CD4-positive, alpha-beta T cell treated with Interleukin-15 for 1 hour (primary cell): ENCODE measurements around the gene ITGB1BP1.
A peak's percentile ranks its signal among the peaks of the same experiment; 100 is the strongest.

Experiments used
- DNase-seq: peaks from one replicate; pipeline ENCODE4 v3.0.0-alpha.2; 2020

Gene ITGB1BP1, protein sequence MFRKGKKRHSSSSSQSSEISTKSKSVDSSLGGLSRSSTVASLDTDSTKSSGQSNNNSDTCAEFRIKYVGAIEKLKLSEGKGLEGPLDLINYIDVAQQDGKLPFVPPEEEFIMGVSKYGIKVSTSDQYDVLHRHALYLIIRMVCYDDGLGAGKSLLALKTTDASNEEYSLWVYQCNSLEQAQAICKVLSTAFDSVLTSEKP

DNA sequence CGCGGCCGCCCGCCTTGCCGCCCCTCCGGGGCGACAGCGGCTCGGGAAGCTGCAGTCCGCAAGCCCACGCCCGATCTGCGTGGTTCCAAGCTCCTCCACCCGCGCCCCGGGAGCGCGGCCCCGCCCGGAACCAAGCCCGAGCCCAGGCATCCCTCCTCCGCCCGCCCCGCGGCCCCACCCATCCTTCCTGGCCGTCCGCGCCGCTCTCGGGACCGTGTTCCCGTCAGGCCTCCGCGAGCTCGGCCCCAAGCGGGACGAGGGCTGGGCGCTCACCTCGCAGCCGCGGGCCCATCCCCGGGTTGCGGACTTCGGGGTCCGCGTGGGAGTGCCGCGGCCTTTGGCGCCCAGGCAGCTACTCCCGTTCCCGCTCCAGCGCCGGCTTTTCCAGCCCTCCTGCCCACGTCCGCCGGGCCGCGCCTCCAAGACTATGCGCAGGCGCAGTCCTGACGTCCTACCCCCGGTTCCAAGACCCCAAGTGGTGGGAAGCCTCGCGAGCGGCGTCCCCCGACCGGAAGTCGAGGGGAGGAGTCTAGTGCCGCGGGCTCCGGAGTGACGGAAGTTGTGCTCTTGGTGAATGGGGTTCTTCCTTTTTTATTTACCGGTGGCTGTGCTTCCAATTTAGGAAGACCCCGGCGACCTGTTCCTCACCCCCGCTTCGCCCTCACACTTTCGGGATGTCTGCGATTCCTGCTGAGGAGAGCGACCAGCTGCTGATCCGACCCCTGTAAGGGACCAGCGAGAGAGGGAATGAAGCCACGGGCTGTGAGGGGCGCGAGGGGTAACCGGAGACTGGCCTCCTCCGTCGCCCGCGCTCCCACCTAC is at the start of gene ITGB1BP1, which contains the start of gene CPSF3:
Gene ITGB1BP1 (minus strand): TSS at position 429 of the 822 bp plus-strand sequence. CDS start 4,831 bp downstream, outside the sequence.
Gene CPSF3 (plus strand): TSS at position 555 of the 822 bp plus-strand sequence. CDS start 120 bp downstream, at position 675.
- peak; percentile 97 for DNase-seq

DNA sequence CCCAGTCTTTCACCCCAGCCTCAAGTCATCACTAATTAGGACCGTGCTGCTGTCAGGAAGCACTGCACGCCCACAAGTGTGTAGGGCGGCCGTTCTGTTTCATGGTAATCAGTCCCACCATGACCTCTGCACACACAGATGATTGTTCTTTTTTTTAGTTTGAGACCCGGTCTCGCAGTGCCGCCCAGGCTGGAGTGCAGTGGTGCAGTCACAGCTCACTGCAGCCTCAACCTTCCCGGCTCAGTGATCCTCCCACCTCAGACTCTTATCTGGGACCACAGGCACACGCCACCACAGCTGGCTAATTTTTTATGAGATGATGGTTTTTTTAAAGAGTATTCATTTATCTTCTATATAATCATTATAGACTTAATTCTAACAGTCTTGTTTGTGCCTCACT is 49.2 kb upstream of the ITGB1BP1 start:
- DNase-seq: no peak

DNA sequence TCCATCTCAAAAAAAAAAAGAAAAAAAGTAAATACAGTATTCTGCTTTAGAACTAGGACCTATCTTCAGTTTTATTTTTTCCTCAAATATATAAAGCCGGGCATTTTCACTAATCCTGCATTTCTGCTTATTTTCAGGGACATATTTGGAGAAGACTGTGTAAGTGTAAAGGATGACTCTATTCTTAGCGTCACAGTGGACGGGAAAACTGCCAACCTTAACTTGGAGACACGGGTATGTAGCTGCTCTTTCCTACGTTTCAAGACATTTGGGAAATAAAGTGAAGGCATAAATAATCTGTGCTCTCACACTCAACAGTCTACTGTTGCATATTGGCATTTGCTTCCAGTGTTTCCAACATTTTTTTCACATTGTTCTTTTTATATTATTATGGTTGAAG is 47.9 kb upstream of the ITGB1BP1 start:
- no peak for DNase-seq

DNA sequence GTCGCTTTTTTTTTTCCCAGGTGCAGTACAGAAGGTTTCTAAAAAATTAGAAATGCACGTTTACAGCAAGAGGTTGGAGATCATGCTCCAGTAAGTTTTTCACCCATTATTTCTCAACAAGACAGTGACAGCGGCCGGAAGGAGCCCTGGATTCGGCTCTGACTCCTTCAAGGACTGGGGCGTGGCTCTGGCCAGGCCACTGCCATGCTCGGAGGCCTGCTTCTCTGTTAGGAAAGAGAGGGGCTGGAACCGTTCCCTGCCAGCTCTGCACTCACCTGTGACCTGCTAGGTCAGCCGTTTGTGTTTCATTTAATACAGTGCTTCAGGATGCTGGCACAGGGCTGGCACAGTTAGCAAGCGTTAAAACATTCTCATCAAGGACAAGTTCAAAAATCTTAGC is 44.4 kb upstream of the ITGB1BP1 start:
- DNase-seq: no peak

DNA sequence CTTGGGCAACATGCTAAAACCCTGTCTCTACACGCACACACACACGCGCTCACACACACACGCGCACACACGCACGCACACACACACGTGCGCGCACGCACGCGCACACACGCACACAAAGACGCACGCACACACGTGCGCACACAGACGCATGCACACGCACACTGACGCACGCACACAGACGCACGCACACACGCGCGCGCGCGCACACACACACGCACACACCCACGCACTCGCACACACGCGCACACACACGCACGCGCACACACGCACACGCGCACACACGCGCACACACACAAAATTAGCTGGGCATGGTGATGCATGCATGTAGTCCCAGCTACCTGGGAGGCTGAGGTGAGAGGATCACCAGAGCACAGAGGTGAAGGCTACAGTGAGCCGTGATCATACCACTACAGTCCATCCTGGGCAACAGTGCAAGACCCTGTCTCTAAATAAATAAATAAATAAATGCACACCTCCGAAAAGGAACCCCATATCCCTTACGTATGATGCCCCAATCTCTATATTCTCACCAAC is 42.9 kb upstream of the ITGB1BP1 start:
- no peak for DNase-seq

DNA sequence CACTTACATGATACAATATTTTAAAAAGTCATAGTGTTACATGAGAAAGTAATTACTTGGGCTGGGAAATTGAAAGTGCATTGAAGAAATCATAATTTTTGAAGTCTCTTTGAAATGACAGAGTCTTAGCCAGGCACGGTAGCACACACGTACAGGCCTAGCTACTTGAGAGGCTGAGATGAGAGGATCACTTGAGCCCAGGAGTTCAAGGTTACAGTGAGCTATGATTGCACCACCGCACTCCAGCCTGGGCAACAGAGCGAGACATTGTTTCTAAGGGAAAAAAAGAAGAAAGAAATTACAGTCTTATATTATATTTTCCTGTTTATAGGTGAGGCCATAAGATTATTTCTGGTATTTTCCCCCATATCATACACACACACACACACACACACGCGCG is 41.8 kb upstream of the ITGB1BP1 start:
- DNase-seq: no peak

DNA sequence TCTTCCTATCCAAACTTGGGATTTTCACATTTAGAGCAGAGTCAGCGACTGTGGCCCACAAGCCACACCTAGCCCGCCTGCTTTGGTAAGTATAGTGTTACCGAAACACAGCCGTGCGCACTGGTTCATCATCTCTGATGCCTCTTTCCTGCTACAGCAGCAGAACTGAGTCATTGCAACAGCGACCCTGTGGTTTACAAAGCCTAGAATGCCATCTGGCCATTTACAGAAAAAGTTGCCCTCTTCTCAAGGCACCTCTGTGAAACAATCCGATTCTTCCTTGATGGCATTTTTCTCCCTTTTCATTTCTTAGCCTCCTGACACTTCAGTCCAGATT is 40.3 kb upstream of the ITGB1BP1 start:
- no peak for DNase-seq

DNA sequence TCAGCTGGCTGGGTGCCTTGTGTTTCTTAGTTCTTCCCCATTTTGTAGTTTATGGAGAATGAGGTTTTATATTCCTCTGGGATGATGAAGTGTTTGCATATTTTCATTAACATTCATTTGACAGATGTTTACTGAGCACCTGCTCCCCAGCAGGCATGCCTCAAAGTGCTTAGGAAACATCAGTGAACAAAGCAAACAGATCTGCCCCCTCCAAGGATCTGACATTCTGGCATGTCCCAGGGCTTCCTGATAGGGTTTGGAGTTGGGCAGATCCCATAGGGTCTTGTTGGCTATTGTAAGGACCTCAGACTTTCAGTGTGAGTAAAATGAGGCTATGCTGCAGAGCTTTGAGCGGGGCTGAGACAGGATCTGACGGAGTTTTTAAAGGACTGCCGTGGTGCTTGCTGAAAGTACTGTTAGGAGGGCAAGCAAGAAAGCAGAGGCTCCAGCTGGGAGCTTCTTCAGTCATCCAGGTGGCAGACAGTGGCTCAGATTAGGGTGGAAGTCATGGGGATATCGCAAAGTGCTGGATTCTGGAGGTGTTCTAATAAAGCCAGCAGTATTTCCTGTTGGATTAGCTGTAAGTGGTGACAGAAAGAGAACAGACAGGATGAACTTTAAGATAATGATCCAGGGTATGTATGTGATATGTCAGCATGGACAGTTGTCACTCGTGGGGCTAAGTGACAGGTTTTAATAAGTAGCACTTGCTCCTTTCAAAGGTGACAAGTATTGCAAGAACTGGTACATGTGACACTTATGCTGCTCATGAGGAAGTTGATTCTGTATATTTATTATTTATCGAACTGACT is 39.8 kb upstream of the ITGB1BP1 start:
- no peak for DNase-seq

DNA sequence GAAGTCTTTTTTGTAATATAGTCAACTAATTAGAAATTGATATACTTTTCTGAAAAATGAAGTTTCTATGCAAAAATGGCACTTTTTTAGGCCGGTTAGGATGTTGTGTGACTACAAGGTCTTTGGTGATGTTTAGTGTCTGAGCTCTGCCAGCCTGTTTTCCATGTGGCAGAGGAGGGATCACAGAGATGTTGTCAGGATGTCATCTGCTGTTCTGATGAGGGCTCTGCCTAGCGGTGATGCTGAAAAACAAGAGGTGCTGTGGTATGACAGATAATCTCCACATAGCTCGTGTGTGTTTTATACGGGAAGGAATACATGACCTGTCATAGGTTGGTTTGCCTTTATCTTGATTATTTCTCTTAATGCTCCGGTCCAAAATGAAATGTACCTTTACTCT is 39.0 kb upstream of the ITGB1BP1 start:
- DNase-seq: no peak

DNA sequence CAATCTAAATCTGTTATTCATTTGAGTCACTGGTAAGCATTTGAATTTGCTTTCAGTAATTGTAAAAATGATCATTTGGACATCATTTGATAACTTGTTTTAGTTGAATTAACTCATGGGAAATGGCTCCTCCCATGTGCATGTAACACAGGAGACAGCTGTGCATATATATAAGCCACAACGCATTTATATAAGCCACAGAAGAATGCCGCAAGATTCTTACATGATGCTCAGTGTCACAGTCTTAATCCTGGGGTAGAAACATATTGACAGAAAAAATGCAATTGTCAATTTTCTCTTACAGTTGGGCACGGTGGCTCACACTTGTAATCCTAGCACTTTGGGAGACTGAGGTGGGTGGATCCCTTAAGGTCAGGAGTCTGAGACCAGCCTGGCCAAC is 37.8 kb upstream of the ITGB1BP1 start:
- DNase-seq: no peak

DNA sequence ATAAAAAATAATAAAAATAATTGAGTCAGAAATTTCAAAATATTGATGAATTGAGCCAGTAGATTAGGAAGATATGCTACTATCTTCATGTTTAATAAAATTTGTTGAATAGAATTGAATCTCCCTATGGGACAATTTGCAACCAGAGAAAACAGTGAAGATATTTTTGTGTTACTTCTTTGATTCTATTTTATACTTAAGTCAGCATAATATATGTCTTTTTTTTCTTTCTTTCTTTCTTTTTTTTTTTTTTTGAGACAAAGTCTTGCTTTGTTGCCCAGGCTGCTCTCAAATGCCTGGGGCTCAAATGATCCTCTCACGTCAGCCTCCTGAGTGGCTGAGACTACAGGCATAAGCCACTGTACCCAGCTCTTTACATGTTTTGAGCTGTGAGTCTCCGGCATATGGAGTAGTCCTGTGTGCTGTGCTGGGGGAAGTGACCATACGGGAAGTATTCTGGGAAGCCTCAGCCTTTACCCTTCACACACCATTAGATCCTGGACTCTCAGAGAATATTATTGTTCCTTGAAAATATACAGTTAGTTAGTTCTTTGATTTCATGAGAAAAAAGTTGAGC is 37.2 kb upstream of the ITGB1BP1 start:
- DNase-seq: no peak

DNA sequence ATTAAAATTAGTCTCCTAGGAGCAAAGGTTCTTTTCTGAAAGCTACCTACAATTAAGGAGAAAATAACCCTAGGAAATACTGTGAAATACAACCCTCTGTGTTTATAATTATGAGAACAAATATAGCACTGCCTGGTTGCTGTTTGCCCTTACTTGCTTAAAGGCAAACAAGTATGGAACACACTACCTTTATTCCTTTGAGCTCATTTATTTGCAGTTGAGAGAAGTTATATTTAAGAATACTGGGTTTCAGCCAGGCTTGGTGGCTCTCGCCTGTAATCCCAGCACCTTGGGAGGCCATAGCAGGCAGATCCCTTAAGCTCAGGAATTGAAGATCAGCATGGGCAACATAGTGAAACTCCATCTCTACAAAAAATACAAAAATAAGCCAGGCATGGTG is 27.9 kb upstream of the ITGB1BP1 start:
- no peak for DNase-seq

DNA sequence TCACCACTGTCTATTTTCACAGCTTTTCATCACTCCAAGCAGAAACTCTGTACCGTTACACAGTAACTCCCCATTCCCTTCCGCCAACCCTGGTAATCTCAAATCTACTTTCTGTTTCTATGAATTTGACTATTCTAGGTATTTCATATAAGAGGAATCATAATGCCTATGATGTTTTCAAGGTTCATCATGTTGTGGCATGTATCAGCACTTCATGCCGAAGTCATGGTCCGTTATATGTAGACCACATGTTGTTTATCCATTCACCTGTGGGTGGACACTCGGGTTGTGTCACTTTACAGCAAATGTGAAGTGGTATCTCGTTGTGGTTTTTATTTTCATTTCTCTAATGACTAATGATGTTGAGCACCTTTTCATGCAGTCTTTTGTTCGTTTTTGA is 21.8 kb upstream of the ITGB1BP1 start:
- DNase-seq: no peak

DNA sequence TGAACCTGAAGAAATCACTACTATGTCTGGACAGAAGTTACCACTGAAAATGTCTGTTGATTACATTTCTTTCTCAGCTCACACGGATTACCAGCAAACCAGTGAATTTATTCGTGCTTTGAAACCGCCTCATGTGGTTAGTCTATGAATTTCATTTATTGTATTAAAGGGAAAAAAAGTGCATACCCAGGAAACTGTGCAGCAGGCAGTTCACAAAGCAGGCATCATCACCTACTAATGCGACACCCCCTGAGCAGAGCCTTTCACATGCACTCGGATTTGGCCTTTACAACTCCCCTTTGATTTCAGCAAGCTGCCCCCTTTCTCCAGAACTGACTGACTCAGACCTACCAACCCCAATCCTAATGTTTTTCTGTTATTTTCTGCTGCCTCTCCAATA is 20.2 kb upstream of the ITGB1BP1 start:
- no peak for DNase-seq

DNA sequence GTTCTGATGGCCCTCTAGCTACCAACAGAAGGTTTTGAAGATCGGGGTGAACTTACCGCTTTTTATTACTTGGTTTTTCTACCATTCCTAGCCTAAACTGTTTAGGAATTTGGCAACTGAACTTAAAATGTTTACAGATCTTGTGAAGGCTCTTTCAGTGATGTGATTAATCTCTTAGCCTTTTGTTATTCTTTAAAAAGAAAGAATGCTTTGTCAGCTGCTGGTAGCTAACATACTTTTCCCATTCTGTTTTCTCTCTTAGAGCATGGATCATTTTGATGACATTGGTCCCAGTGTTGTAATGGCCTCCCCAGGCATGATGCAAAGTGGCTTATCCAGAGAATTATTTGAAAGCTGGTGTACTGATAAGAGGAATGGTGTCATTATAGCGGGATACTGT is 18.2 kb upstream of the ITGB1BP1 start:
- no peak for DNase-seq

DNA sequence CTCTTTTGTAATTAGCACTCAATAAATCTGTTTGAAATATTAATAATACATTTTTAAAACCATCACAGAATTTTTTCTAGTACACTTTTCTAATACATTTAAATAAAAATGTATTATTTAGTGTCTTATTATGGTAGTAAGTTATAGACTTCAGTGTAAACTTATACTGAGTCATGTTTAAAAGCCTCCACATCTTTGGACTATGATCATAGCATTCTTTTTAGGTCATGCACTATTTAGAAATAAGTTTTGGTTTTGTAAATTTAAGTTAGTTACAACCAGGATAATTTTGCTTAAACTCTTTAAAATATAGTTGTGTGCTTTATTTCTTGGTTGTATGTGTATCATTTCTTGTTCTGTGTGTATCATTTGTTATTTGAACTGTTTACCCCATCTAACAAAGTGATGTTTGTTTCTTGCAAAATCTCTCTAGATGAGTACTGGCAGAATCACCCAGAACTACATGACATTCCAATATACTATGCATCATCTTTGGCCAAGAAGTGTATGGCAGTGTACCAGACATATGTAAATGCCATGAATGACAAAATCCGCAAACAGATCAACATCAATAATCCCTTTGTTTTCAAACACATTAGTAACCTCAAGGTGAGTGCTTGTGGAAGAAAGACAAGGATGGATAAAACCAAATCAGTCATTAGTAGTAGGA is 16.9 kb upstream of the ITGB1BP1 start:
- DNase-seq: no peak

DNA sequence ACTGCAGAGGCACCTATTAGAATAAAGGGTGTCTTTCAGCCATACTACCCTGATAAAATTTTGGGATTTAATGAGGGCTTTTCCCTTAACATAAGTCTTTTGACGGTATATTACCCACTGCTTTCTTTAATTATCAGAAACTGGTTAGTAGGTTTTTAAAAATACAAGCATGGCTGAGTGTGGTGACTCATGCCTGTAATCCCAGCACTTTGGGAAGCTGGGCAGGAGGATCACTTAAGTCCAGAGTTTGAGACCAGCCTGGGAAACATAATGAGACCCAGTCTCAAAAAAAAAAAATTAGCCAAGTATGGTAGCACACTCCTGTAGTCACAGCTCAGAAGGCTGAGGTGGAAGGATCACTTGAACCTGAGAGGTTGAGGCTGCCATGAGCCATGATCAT is 16.2 kb upstream of the ITGB1BP1 start:
- no peak for DNase-seq

DNA sequence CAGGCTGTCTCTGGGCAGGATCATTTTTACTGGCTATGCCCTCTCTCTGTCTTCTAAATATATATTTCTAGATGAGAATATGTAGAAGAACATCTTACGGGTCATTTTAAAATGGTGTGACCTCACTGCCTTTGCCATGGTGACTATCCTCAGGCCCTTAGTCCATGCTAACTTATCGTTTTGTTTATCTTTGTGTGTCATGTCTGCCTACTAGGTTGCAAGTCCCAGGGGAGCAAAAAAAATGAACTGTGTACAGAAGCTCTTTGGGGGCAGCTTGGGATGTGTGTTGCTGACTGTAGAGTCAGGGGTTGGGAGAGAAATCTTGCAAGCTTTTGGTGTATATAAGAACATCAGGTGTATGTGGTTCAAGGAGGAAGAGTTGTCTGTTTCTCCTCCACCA is 11.2 kb upstream of the ITGB1BP1 start:
- DNase-seq: no peak

DNA sequence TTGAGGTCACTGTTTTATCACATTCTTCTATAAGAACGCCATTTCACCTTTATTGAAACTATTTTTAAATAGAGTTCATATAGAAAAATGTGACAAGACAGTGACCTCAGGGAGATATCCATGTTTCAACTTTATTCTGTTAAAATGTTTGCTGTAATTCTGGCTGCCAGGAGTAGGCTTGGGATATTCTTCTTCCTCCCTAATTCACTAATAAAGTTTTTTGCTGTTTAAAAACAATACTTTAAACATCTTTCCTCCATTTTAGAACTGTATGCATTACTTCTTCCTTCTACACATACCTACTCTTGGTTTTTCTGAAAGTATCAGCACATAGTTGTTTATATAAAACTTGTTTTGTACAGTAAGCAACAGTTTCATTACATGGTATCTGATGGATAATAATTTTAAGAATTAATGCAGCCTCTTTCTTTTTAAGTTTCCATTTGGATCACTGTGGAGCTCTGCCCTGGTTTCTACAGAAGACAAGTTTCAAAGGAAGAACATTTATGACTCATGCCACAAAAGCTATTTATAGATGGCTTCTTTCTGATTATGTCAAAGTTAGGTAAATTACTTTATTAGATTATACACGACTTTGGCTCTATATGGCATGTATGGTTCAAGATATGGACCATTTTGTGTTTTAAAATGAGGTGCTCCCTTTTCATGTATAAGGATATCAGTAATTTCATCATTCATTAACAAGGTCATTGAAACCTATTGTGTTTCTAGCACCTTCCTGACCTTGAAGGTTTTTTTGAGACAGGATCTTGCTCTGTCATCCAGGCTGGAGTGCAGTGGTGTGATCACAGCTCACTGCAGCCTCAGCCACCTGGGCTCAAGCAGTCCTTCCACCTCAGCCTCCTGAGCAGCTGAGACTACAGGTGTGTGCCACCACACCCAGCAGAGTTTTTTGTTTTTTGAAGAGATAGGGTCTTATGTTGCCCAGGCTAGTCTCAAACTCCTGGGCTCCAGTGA is 7.3 kb upstream of the ITGB1BP1 start:
- DNase-seq: no peak

DNA sequence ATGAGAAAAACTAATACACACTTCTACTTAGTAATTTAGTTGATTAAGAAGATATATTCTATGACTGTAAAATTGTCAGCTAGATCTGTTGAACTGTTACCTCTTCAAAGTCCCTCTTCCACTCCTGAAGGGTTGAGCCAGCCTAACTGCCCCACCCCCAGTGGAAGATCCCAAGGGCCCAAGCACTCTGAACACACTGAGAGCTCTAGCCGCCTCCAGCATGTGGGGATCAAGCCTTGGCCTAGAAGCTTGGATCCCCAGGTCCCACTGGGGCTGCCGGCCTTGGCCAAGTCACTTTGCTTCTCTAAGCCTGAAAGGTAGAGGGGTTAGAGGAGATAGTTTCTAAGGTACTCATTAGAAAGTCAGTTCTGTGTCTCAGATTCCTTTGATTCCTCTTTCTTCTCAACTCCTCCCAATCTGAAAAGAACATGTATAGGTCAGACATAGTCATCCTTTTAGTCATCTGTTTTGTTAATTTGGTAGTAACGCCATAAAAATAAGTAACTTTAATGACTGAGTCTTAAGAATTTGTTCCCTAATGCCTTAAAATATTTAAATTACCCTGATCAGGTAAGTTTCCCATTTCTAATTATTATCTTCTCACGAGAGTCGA is 5.7 kb upstream of the ITGB1BP1 start:
- DNase-seq: no peak
